GM12878 (cell line): ENCODE results near the gene BLTP1. TPM values are rescaled to one million over a fixed set of nuclear protein-coding genes. Genes with fewer than 3 reads are reported as not detected.

Experiments
- ATAC-seq: fragments of 200-7000 bp; cut with Tn5 transposase; 3 replicates; pipeline ENCODE4 v1.9.1; 2020; ENCODE audit warnings: mild to moderate bottlenecking, moderate library complexity
- BruUV-seq: library from RNA; stranded (reverse); fragments of 400-500 nt; replicated peaks from 2 replicates; lab custom pipeline; 2021; lab: Mats Ljungman, UMichigan
- CTCF ChIA-PET: fragments of 300-600 bp; sonication (Branson Sonifier 250); formaldehyde crosslinking; extraction: SDS; loops from one replicate; lab custom pipeline; 2021; ENCODE audit warnings: inconsistent platforms; lab: Yijun Ruan, JAX
- POLR2A ChIA-PET: fragments of 350-600 bp; formaldehyde crosslinking; extraction: SDS; loops from one replicate; lab custom pipeline; 2021; ENCODE audit warnings: inconsistent platforms; lab: Charles Lee
- RAD21 ChIA-PET: fragments of 300-600 bp; sonication (Branson Sonifier 250); formaldehyde crosslinking; loops from one replicate; lab custom pipeline; 2023; ENCODE audit warnings: antibody characterized with exemption; ENCODE audit not compliant: unreplicated experiment; lab: Charles Lee
- SMC1A ChIA-PET: fragments of 300-600 bp; sonication (Branson Sonifier 250); formaldehyde crosslinking; loops from one replicate; lab custom pipeline; 2023; ENCODE audit not compliant: unreplicated experiment, uncharacterized antibody; lab: Charles Lee
- DNase-seq: peaks from one replicate; pipeline ENCODE4 v3.0.0-alpha.2; 2011; ENCODE audit warnings: low read depth, low spot score
- FAIRE-seq: peaks from 3 replicates; lab custom pipeline; 2011; peaks lifted over from hg19 to GRCh38; lab: Jason Lieb, UNC
- H2AFZ ChIP-seq: 2 replicates; pipeline ENCODE4 v1.6.0; 2011; ENCODE audit warnings: low read depth, low read length, control low read depth; ENCODE audit not compliant: control insufficient read depth
- H3K27ac ChIP-seq: 2 replicates; pipeline ENCODE4 v1.5.1; 2011; ENCODE audit warnings: control low read depth; ENCODE audit not compliant: control insufficient read depth, insufficient read depth
- H3K27me3 ChIP-seq, 2 experiments: replicated peaks in 1 of 2; 2 replicates each; pipeline versions ENCODE4 v1.6.0 to v1.6.1; 2011; ENCODE audit warnings: low read length in 1 of 2; ENCODE audit not compliant: control insufficient read depth in 2 of 2, insufficient read depth in 2 of 2
- H3K36me3 ChIP-seq, 2 experiments: 2 replicates each; pipeline ENCODE4 v1.5.1; 2011; ENCODE audit warnings: low read length in 1 of 2; ENCODE audit not compliant: control insufficient read depth in 2 of 2, insufficient read depth in 2 of 2
- H3K4me1 ChIP-seq: 2 replicates; pipeline ENCODE4 v1.6.1; 2011; ENCODE audit warnings: mild to moderate bottlenecking, low read length, moderate library complexity, mixed read lengths; ENCODE audit not compliant: control insufficient read depth, insufficient read depth
- H3K4me2 ChIP-seq: 2 replicates; pipeline ENCODE4 v1.6.0; 2011; ENCODE audit warnings: control low read depth; ENCODE audit not compliant: control insufficient read depth, insufficient read depth
- H3K4me3 ChIP-seq: fragments of 200-600 bp; sonication (generic); 2 replicates; pipeline ENCODE4 v1.5.1; 2016
- H3K79me2 ChIP-seq: 2 replicates; pipeline ENCODE4 v1.6.0; 2011; ENCODE audit warnings: low read length; ENCODE audit not compliant: control insufficient read depth, insufficient read depth
- H3K9ac ChIP-seq: 2 replicates; pipeline ENCODE4 v1.8.0; 2011; ENCODE audit warnings: low read length, control low read depth, mixed read lengths; ENCODE audit not compliant: control insufficient read depth, insufficient read depth
- H3K9me3 ChIP-seq: replicated peaks from 3 replicates; pipeline ENCODE4 v1.5.1; 2011; ENCODE audit warnings: mild to moderate bottlenecking, low read length; ENCODE audit not compliant: control insufficient read depth, insufficient read depth
- H4K20me1 ChIP-seq: 2 replicates; pipeline ENCODE4 v1.6.0; 2011; ENCODE audit not compliant: control insufficient read depth, insufficient read depth
- BHLHE40 ChIP-seq, 2 experiments: fragments of 450-650 bp in 1 of 2; IDR thresholded peaks; 2 replicates each; pipeline ENCODE4 v1.6.1; 2011 to 2017; ENCODE audit warnings: low read depth in 2 of 2, borderline replicate concordance in 1 of 2, improper control_type of control experiment in 1 of 2, low read length in 1 of 2, mild to moderate bottlenecking in 1 of 2
- KLF5 ChIP-seq: fragments of 450-650 bp; IDR thresholded peaks from 2 replicates; pipeline ENCODE4 v1.6.1; 2014; ENCODE audit warnings: mild to moderate bottlenecking; ENCODE audit not compliant: partially characterized antibody
- MTA2 ChIP-seq: fragments of 450-650 bp; IDR thresholded peaks from 2 replicates; pipeline ENCODE4 v1.6.1; 2016; ENCODE audit warnings: low read depth, mild to moderate bottlenecking, moderate library complexity
- SMAD5 ChIP-seq: IDR thresholded peaks from 2 replicates; pipeline ENCODE4 v1.6.1; 2016; ENCODE audit warnings: antibody characterized with exemption, low read depth
- SUPT20H ChIP-seq: IDR thresholded peaks from 2 replicates; pipeline ENCODE4 v1.6.1; 2011; ENCODE audit warnings: low read depth, mild to moderate bottlenecking, low read length, moderate library complexity, borderline replicate concordance; ENCODE audit not compliant: control insufficient read depth
- TARDBP ChIP-seq: IDR thresholded peaks from 2 replicates; pipeline ENCODE4 v1.6.1; 2016; ENCODE audit warnings: borderline replicate concordance
- TCF3 ChIP-seq: IDR thresholded peaks from 2 replicates; pipeline ENCODE4 v1.6.1; 2012; ENCODE audit warnings: low read depth, mild to moderate bottlenecking, low read length, borderline replicate concordance; ENCODE audit not compliant: insufficient read depth
- WGBS: methylation state at CpG from one replicate; pipeline ENCODE4 v1.1.6; 2016; ENCODE audit warnings: low lambda C conversion rate; ENCODE audit not compliant: insufficient replicate concordance, insufficient coverage; ENCODE audit errors: missing lambda C conversion rate; 5-methylcytosine and 5-hydroxymethylcytosine counted together
- in situ Hi-C: fragments of 300-500 bp; cut with MboI; formaldehyde crosslinking; loops from 9 replicates; pipeline ENCODE4 v1.14.3; 2018; ENCODE audit warnings: mixed read lengths
- intact Hi-C: fragments of 100-400 bp; cut with micrococcal nuclease; formaldehyde crosslinking; loops from one replicate; pipeline ENCODE4 v1.14.2; 2022; ENCODE audit not compliant: unreplicated experiment
- polyA plus RNA-seq, 11 experiments: library from polyadenylated mRNA; depleted of rRNA in 4 of 11; unstranded in 6 of 11; stranded (reverse) in 5 of 11; fragments of >200 nt; fragmentation: Nextera tagmentation in 4 of 11; fragmentation: Illumina TruSeq in 1 of 11; extraction: Ambion mirVana in 4 of 11; extraction: Trizol in 1 of 11; gene quantifications; 1 replicate in 1 of 11; 2 replicates in 10 of 11; pipeline versions ENCODE4 v1.2.1 to v1.2.3, GENCODE V29; 2011 to 2016; ENCODE audit warnings: inconsistent platforms in 2 of 11, missing spikeins in 2 of 11, low read depth in 1 of 11
- total RNA-seq, 4 experiments: library from RNA; depleted of rRNA in 3 of 4; stranded (reverse); fragments of >200 nt in 3 of 4; fragmentation: Illumina TruSeq in 1 of 4; extraction: Trizol in 1 of 4; gene quantifications; 2 replicates each; pipeline versions ENCODE4 v1.2.1 to v1.2.3, GENCODE V29; 2013 to 2021
- TF ChIP-seq, protein P1 (sequence below): fragments of 450-650 bp; IDR thresholded peaks from 2 replicates; pipeline ENCODE4 v1.6.1; 2018; ENCODE audit warnings: borderline replicate concordance, mild to moderate bottlenecking; ENCODE audit not compliant: partially characterized antibody
- TF ChIP-seq, protein P2 (sequence below): fragments of 450-650 bp; IDR thresholded peaks from 2 replicates; pipeline ENCODE4 v1.6.1; 2017; ENCODE audit warnings: borderline replicate concordance

The BLTP1 gene
- total and polyA plus RNA-seq, 10 of the 15 experiments (the other 5 are each of a cell fraction or from before 2014, with no cell fraction given) = 3.4 to 38.1 (median 16.3) TPM

DNA sequence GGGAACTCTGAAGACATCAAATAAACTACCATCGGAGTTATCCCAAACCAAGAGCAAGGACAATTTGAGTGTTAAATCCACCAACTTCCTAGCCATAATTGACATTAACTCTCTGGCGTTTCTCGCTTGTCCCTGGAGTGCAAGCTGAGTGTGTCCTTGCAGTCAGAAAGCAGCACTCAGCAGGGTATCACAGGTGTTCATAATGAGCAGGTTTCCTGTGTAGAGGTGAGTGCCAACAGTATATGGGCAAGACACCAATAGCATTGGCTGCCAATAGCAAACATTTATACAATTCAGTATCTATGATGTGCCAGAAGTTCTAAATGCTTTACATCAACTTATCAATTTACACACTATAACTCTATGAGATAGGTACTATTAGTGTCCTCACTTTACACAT, 11.2 kb downstream of the BLTP1 start (continued):
- TF ChIP-seq, protein P1, sequence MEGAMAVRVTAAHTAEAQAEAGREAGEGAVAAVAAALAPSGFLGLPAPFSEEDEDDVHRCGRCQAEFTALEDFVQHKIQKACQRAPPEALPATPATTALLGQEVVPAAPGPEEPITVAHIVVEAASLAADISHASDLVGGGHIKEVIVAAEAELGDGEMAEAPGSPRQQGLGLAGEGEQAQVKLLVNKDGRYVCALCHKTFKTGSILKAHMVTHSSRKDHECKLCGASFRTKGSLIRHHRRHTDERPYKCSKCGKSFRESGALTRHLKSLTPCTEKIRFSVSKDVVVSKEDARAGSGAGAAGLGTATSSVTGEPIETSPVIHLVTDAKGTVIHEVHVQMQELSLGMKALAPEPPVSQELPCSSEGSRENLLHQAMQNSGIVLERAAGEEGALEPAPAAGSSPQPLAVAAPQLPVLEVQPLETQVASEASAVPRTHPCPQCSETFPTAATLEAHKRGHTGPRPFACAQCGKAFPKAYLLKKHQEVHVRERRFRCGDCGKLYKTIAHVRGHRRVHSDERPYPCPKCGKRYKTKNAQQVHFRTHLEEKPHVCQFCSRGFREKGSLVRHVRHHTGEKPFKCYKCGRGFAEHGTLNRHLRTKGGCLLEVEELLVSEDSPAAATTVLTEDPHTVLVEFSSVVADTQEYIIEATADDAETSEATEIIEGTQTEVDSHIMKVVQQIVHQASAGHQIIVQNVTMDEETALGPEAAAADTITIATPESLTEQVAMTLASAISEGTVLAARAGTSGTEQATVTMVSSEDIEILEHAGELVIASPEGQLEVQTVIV = no peak
- TF ChIP-seq TCF3 (no peak), MTA2 (no peak), KLF5 (no peak)

DNA sequence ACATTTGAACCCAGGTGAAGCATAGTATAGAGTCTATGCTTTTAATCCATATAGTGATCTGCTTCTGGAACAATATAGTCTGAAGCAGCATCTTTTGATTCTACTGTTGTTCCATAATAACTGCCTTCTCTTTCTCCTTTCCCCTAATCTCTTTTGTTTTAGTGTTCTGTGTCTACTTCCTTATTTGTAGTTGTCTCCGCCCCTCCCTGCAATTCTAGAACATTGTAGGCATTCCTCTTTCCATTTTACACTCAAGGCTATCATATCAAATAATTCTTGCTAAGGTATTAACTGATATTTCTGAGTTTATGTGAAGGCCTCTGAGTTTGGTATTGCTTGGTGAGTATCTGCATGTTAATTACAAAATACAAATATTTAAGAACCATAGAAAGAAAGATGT, 11.6 kb downstream of the BLTP1 start:
- no TSS peak for BruUV-seq
- no peaks in the 10 kb centered on the region for H3K4me1 ChIP-seq
- H3K4me3 ChIP-seq = no peak overlapping the region
- no peak for ATAC-seq
- TF ChIP-seq, protein P2, sequence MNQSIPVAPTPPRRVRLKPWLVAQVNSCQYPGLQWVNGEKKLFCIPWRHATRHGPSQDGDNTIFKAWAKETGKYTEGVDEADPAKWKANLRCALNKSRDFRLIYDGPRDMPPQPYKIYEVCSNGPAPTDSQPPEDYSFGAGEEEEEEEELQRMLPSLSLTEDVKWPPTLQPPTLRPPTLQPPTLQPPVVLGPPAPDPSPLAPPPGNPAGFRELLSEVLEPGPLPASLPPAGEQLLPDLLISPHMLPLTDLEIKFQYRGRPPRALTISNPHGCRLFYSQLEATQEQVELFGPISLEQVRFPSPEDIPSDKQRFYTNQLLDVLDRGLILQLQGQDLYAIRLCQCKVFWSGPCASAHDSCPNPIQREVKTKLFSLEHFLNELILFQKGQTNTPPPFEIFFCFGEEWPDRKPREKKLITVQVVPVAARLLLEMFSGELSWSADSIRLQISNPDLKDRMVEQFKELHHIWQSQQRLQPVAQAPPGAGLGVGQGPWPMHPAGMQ = no peak
- no peak for TF ChIP-seq SMAD5
- no peak for TF ChIP-seq SUPT20H
- TF ChIP-seq BHLHE40 (IDR thresholded peaks at IDR 0.05; ENCODE audit: borderline replicate concordance in 1 of 2, low read depth in 2 of 2, low read length in 1 of 2) = no peak
- TF ChIP-seq TARDBP = no peak
- TF ChIP-seq, all 136 proteins: peak for 0
- FAIRE-seq (no peak), DNase-seq (no peak)
- H3K27ac ChIP-seq = no peak overlapping the region
- SMC1A ChIA-PET = no interaction called here
- RAD21 ChIA-PET = no interaction called here
- POLR2A ChIA-PET = no interaction called here
- no peaks in the 10 kb centered on the region for H4K20me1 ChIP-seq
- H3K36me3 ChIP-seq = peaks cover 0 to 3% of the 10 kb centered on the region in 2 experiments; a peak in 2 of 4 replicates
- H3K4me2 ChIP-seq = no peak overlapping the region
- H2AFZ ChIP-seq = no peak overlapping the region
- no peaks in the 10 kb centered on the region for H3K9me3 ChIP-seq
- CTCF ChIA-PET = interaction anchor here (0.6 kb wide), 1 partner anchor 24 kb away, joined by 3 read pairs; no protein-coding TSS in a partner anchor
- no peaks in the 10 kb centered on the region for H3K79me2 ChIP-seq
- H3K9ac ChIP-seq = no peak overlapping the region
- intact Hi-C loops (no loop called here), in situ Hi-C loops (no loop called here)
- H3K27me3 ChIP-seq = no peaks in the 10 kb centered on the region
- 100% methylated on average over 1 of the region's 1 CpG for WGBS
